ENCODE data around the gene OR2V1. TPM values are rescaled to one million over a fixed set of nuclear protein-coding genes. Genes with fewer than 3 reads are reported as not detected.

OR2V1 gene
- total and polyA plus RNA-seq, 2 of the 4 experiments (the other 2 are of a cell fraction): not detected

DNA sequence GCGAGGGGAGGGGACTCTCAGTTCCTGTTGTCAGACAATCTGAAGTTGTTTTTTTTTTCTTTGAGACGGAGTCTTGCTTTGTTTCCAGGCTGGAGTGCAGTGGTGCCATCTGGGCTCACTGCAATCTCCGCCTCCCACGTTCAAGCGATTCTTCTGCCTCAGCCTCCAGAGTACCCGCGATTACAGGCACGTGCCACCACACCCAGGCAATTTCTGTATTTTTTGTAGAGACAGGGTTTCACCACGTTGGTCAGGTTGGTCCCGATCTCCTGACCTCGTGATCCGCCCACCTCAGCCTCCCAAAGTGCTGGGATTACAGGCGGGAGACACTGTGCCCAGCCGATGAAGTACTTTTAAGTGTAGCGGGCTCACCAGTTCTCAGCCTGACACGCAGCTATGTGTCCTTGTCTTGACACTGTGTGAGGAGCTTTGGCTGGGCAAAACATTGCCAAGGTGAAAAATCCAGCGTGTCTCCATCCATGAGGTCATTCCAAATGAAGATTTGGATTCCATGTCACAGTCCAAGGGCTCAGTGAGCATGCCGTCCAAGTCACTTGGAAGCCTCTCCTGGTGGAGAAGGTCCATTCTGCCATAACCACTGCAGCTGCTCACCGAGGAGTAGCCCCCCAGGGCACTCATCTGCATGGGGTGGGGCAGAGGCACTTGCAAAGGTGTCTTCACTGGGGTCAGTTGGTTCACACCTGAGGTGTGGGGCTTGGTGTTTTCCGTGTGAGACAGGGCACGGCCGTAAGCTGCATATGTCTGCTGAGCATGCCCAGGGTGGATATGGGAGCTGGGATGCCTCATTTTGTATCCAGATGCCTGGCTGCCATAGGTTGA lies 32.0 kb downstream of the OR2V1 start:
- H2BK20ac ChIP-seq (ENCODE audit: low read depth, low read length): no peak overlapping the region
- POLR2A ChIA-PET (ENCODE audit: unreplicated experiment): no interaction called here
- no peaks in the 10 kb centered on the region for H4K20me1 ChIP-seq (ENCODE audit: insufficient read depth, low read length)
- no peak overlapping the region for H4K5ac ChIP-seq (ENCODE audit: low read depth, low read length)
- no peak overlapping the region for H2AFZ ChIP-seq (replicated peaks; ENCODE audit: low read length, poor library complexity)
- no peak overlapping the region for H2BK5ac ChIP-seq (ENCODE audit: low read depth, low read length, poor library complexity, severe bottlenecking)
- no peaks in the 10 kb centered on the region for H3K79me1 ChIP-seq (ENCODE audit: low read depth in 1 of 2, low read length in 2 of 2)
- no peak overlapping the region for H3K27ac ChIP-seq (ENCODE audit: insufficient read depth, low read length)
- intact Hi-C loops (cut with micrococcal nuclease) (no loop called here), in situ Hi-C loops (cut with MboI; ENCODE audit: low sequenced_read_pairs) (no loop called here), dilution Hi-C loops (cut with HindIII; ENCODE audit: low sequenced_read_pairs, unreplicated experiment) (no loop called here)
- no peak overlapping the region for H4K91ac ChIP-seq (ENCODE audit: insufficient read depth, low read depth, low read length)
- no peak overlapping the region for H2BK15ac ChIP-seq (ENCODE audit: low read depth, low read length)
- no peaks in the 10 kb centered on the region for H3K9me1 ChIP-seq (ENCODE audit: insufficient read depth, low read length)
- no peak overlapping the region for H3K4me2 ChIP-seq (ENCODE audit: low read depth, low read length)
- H3K14ac ChIP-seq (replicated peaks; ENCODE audit: low read depth, low read length): no peak overlapping the region
- H3K18ac ChIP-seq (ENCODE audit: low read depth, low read length): no peak overlapping the region
- H3K4me3 ChIP-seq (ENCODE audit: insufficient read depth, low read depth, low read length): no peak overlapping the region
- H4K8ac ChIP-seq (ENCODE audit: low read depth in 2 of 2, low read length in 2 of 2): no peak overlapping the region
- no peaks in the 10 kb centered on the region for H3K9me3 ChIP-seq (ENCODE audit: control insufficient read depth, insufficient read depth, low read length)
- CTCF ChIA-PET: interaction anchor here (0.7 kb wide), 1 partner anchor 91 kb away, joined by 3 read pairs; no protein-coding TSS in a partner anchor
- no peaks in the 10 kb centered on the region for H3K36me3 ChIP-seq (ENCODE audit: control insufficient read depth, insufficient read depth, low read length)
- no peak overlapping the region for H2BK120ac ChIP-seq (ENCODE audit: low read depth, low read length)
- ATAC-seq (ENCODE audit: low read depth) (no peak), DNase-seq (no peak)
- H3K56ac ChIP-seq (ENCODE audit: extremely low read depth, insufficient read depth, low read length): no peak overlapping the region
- H2AK5ac ChIP-seq (ENCODE audit: low read depth, low read length): no peak overlapping the region
- 17% methylated on average over 8 of the region's 22 CpGs; no CpG with 5 or more reads in 1 of the 2 experiments for WGBS, 2 experiments (ENCODE audit: extremely low coverage in 2 of 2, insufficient read length in 1 of 2)
- no peak for TF ChIP-seq BHLHE40 (IDR thresholded peaks at IDR 0.05; ENCODE audit: low read depth, low read length)
- TF ChIP-seq, protein P1, sequence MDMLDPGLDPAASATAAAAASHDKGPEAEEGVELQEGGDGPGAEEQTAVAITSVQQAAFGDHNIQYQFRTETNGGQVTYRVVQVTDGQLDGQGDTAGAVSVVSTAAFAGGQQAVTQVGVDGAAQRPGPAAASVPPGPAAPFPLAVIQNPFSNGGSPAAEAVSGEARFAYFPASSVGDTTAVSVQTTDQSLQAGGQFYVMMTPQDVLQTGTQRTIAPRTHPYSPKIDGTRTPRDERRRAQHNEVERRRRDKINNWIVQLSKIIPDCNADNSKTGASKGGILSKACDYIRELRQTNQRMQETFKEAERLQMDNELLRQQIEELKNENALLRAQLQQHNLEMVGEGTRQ (IDR thresholded peaks at IDR 0.05; ENCODE audit: low read depth, low read length): no peak
- TF ChIP-seq, protein P2, sequence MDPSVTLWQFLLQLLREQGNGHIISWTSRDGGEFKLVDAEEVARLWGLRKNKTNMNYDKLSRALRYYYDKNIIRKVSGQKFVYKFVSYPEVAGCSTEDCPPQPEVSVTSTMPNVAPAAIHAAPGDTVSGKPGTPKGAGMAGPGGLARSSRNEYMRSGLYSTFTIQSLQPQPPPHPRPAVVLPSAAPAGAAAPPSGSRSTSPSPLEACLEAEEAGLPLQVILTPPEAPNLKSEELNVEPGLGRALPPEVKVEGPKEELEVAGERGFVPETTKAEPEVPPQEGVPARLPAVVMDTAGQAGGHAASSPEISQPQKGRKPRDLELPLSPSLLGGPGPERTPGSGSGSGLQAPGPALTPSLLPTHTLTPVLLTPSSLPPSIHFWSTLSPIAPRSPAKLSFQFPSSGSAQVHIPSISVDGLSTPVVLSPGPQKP (IDR thresholded peaks at IDR 0.05; ENCODE audit: borderline replicate concordance, low read depth, low read length): no peak
- no peak for TF ChIP-seq RAD21 (IDR thresholded peaks at IDR 0.05; ENCODE audit: low read length)
- no peak overlapping the region for H3K23ac ChIP-seq (ENCODE audit: low read depth, low read length)
- no peak overlapping the region for H3K9ac ChIP-seq (ENCODE audit: low read depth, low read length)
- H2AK9ac ChIP-seq (replicated peaks; ENCODE audit: low read depth, low read length, poor library complexity): no peak overlapping the region
- 0 out of 2 replicates have a peak, but pooled peaks cover 2% of the 10 kb centered on the region for H3K4me1 ChIP-seq (ENCODE audit: control insufficient read depth, insufficient read depth, low read length)
- H3K4ac ChIP-seq (ENCODE audit: low read depth, low read length): no peak overlapping the region
- peaks cover 10% of the 10 kb centered on the region; the same call in 1 of the 2 replicates for H3K27me3 ChIP-seq (ENCODE audit: control insufficient read depth, insufficient read depth, low read length)
- BruUV-seq (replicated peaks): no TSS peak
